Urinary bladder (tissue), 4 donors: ENCODE measurements around the gene CDKL1. TPM values are rescaled to one million over a fixed set of nuclear protein-coding genes. Genes with fewer than 3 reads are reported as not detected.

Source experiments
- DNase-seq: peaks from one replicate; pipeline ENCODE4 v3.0.0-alpha.2; 2015; ENCODE audit errors: extremely low spot score
- H3K27ac ChIP-seq: one replicate; pipeline ENCODE4 v1.5.1; 2013; ENCODE audit warnings: low read depth, mild to moderate bottlenecking, moderate library complexity
- H3K36me3 ChIP-seq: one replicate; pipeline ENCODE4 v1.6.1; 2013; ENCODE audit warnings: mild to moderate bottlenecking, moderate library complexity; ENCODE audit not compliant: insufficient read depth
- H3K4me1 ChIP-seq: one replicate; pipeline ENCODE4 v1.6.1; 2013; ENCODE audit warnings: mild to moderate bottlenecking, moderate library complexity; ENCODE audit not compliant: insufficient read depth
- H3K4me3 ChIP-seq: one replicate; pipeline ENCODE4 v1.5.1; 2013; ENCODE audit warnings: low read depth, low read length
- WGBS: extraction: QIAGEN DNeasy Blood & Tissue Kit; methylation state at CpG from one replicate; pipeline ENCODE4 v1.1.7; 2013; 5-methylcytosine and 5-hydroxymethylcytosine counted together
- polyA plus RNA-seq: library from polyadenylated mRNA; stranded (reverse); fragments of 200-250 nt; gene quantifications from one replicate; pipeline ENCODE4 v1.2.3, GENCODE V29; 2013
- total RNA-seq: library from RNA; depleted of rRNA; stranded (reverse); fragments of >200 nt; gene quantifications from one replicate; pipeline ENCODE4 v1.2.3, GENCODE V29; 2014
- donor health status: healthy with polysubstance abuse.
- donor health status: healthy.

Gene CDKL1
- total and polyA plus RNA-seq, 2 donors: 13.4 to 30.7 TPM

GRCh38 chr14:50343434-50343833, 53.2 kb downstream of the CDKL1 start:
- 66% methylated on average over 1 of the region's 1 CpG for WGBS
- Histone ChIP-seq H3K36me3 (no peaks in the 10 kb centered on the region), H3K4me3 (no peak overlapping the region), H3K27ac (no peak overlapping the region), H3K4me1 (peaks cover 2% of the 10 kb centered on the region)
- DNase-seq: no peak

- Histone ChIP-seq H3K4me3 (peak overlapping the region; percentile 19), H3K4me1 (peaks cover 2% of the 10 kb centered on the region), H3K36me3 (no peaks in the 10 kb centered on the region), H3K27ac (no peak overlapping the region)
- no peak for DNase-seq
- WGBS: 7% methylated on average over 8 of the region's 8 CpGs
These were observed 54.2 kb downstream of the CDKL1 start for GRCh38 chr14:50342221-50343078.

- DNase-seq: no peak
- peaks cover 2% of the 10 kb centered on the region for H3K4me1 ChIP-seq
- no peaks in the 10 kb centered on the region for H3K36me3 ChIP-seq
- WGBS: 90% methylated on average over 9 of the region's 9 CpGs
- H3K4me3 ChIP-seq: no peak overlapping the region
- H3K27ac ChIP-seq: no peak overlapping the region
These were observed 55.7 kb downstream of the CDKL1 start for GRCh38 chr14:50340963-50341362.

- no peak for DNase-seq
- H3K27ac ChIP-seq: no peak overlapping the region
- no peak overlapping the region for H3K4me3 ChIP-seq
- H3K36me3 ChIP-seq: no peaks in the 10 kb centered on the region
- H3K4me1 ChIP-seq: no peaks in the 10 kb centered on the region
- WGBS: 65% methylated on average over 5 of the region's 5 CpGs
These were observed 56.6 kb downstream of the CDKL1 start for GRCh38 chr14:50340045-50340444.

- Histone ChIP-seq H3K4me1 (no peaks in the 10 kb centered on the region), H3K36me3 (no peaks in the 10 kb centered on the region), H3K4me3 (no peak overlapping the region), H3K27ac (no peak overlapping the region)
- DNase-seq: no peak
- WGBS: 35% methylated on average over 3 of the region's 3 CpGs
These were observed 57.4 kb downstream of the CDKL1 start for GRCh38 chr14:50339178-50339804.

- no peak overlapping the region for H3K27ac ChIP-seq
- H3K4me1 ChIP-seq: no peaks in the 10 kb centered on the region
- H3K4me3 ChIP-seq: no peak overlapping the region
- H3K36me3 ChIP-seq: no peaks in the 10 kb centered on the region
- DNase-seq: no peak
- 99% methylated on average over 2 of the region's 2 CpGs for WGBS
These were observed 58.1 kb downstream of the CDKL1 start for GRCh38 chr14:50338587-50338986.

GRCh38 chr14:50335989-50336824, 60.5 kb downstream of the CDKL1 start:
- H3K27ac ChIP-seq: peak overlapping the region; percentile 65
- no peak for DNase-seq
- H3K4me3 ChIP-seq: no peak overlapping the region
- WGBS: 43% methylated on average over 7 of the region's 7 CpGs
- H3K4me1 ChIP-seq: no peaks in the 10 kb centered on the region
- H3K36me3 ChIP-seq: no peaks in the 10 kb centered on the region

- H3K4me3 ChIP-seq: no peak overlapping the region
- no peak for DNase-seq
- no peak overlapping the region for H3K27ac ChIP-seq
- 30% methylated on average over 7 of the region's 7 CpGs for WGBS
- no peaks in the 10 kb centered on the region for H3K4me1 ChIP-seq
- no peaks in the 10 kb centered on the region for H3K36me3 ChIP-seq
These were observed 61.3 kb downstream of the CDKL1 start for GRCh38 chr14:50335389-50335788.

- no peaks in the 10 kb centered on the region for H3K4me1 ChIP-seq
- H3K27ac ChIP-seq: no peak overlapping the region
- H3K36me3 ChIP-seq: peaks cover 3% of the 10 kb centered on the region
- DNase-seq: no peak
- WGBS: 98% methylated on average over 8 of the region's 8 CpGs
- H3K4me3 ChIP-seq: no peak overlapping the region
These were observed 62.5 kb downstream of the CDKL1 start for GRCh38 chr14:50334211-50334610.

GRCh38 chr14:50333014-50333509, 63.6 kb downstream of the CDKL1 start:
- no peak for DNase-seq
- no peak overlapping the region for H3K27ac ChIP-seq
- no peak overlapping the region for H3K4me3 ChIP-seq
- WGBS: 46% methylated on average over 3 of the region's 3 CpGs
- H3K4me1 ChIP-seq: no peaks in the 10 kb centered on the region
- peaks cover 3% of the 10 kb centered on the region for H3K36me3 ChIP-seq

- no peak for DNase-seq
- peaks cover 3% of the 10 kb centered on the region for H3K36me3 ChIP-seq
- no peak overlapping the region for H3K4me3 ChIP-seq
- no peaks in the 10 kb centered on the region for H3K4me1 ChIP-seq
- H3K27ac ChIP-seq: no peak overlapping the region
These were observed 65.1 kb downstream of the CDKL1 start for GRCh38 chr14:50331596-50331995.

GRCh38 chr14:50321009-50321660, 75.5 kb downstream of the CDKL1 start:
- no peaks in the 10 kb centered on the region for H3K4me1 ChIP-seq
- 4% methylated on average over 9 of the region's 9 CpGs for WGBS
- DNase-seq: peak; percentile 86
- H3K36me3 ChIP-seq: no peaks in the 10 kb centered on the region
- no peak overlapping the region for H3K4me3 ChIP-seq
- H3K27ac ChIP-seq: no peak overlapping the region

- H3K36me3 ChIP-seq: no peaks in the 10 kb centered on the region
- WGBS: 72% methylated on average over 8 of the region's 8 CpGs
- no peak for DNase-seq
- H3K4me3 ChIP-seq: no peak overlapping the region
- H3K4me1 ChIP-seq: no peaks in the 10 kb centered on the region
- H3K27ac ChIP-seq: no peak overlapping the region
These were observed 76.4 kb downstream of the CDKL1 start for GRCh38 chr14:50320283-50320682.
